H9 (cell line): ENCODE data around the gene FAM180B. TPM values are rescaled to one million over a fixed set of nuclear protein-coding genes. Genes with fewer than 3 reads are reported as not detected.

ENCODE experiments used
- DNase-seq: peaks from one replicate; pipeline ENCODE4 v3.0.0-alpha.2; 2017
- H2AFZ ChIP-seq: one replicate; pipeline ENCODE4 v1.6.1; 2013; ENCODE audit warnings: mild to moderate bottlenecking, low read length, control low read depth, moderate library complexity
- H2AK5ac ChIP-seq: 2 replicates; pipeline ENCODE4 v1.6.1; 2013; ENCODE audit warnings: low read length, control low read depth, mixed read lengths; ENCODE audit not compliant: insufficient read length
- H2BK120ac ChIP-seq: one replicate; pipeline ENCODE4 v1.6.1; 2013; ENCODE audit warnings: low read depth, mild to moderate bottlenecking, low read length, control low read depth, inconsistent platforms; ENCODE audit not compliant: poor library complexity, severe bottlenecking
- H2BK12ac ChIP-seq: 2 replicates; pipeline ENCODE4 v1.6.1; 2013; ENCODE audit warnings: low read length, control low read depth, mixed read lengths, low read depth; ENCODE audit not compliant: insufficient read length
- H2BK15ac ChIP-seq: 2 replicates; pipeline ENCODE4 v1.6.1; 2013; ENCODE audit warnings: low read depth, low read length, control low read depth
- H2BK20ac ChIP-seq: one replicate; pipeline ENCODE4 v1.6.1; 2013; ENCODE audit warnings: low read depth, mild to moderate bottlenecking, low read length, control low read depth, inconsistent platforms; ENCODE audit not compliant: poor library complexity, severe bottlenecking
- H2BK5ac ChIP-seq: 2 replicates; pipeline ENCODE4 v1.6.1; 2013; ENCODE audit warnings: low read length, control low read depth, mixed read lengths; ENCODE audit not compliant: insufficient read length
- H3K14ac ChIP-seq: 2 replicates; pipeline ENCODE4 v1.6.1; 2013; ENCODE audit warnings: low read length, control low read depth; ENCODE audit not compliant: insufficient read depth
- H3K18ac ChIP-seq: 2 replicates; pipeline ENCODE4 v1.6.1; 2013; ENCODE audit warnings: low read depth, mild to moderate bottlenecking, mixed read lengths, low read length, control low read depth; ENCODE audit not compliant: insufficient read length
- H3K23ac ChIP-seq: 2 replicates; pipeline ENCODE4 v1.6.1; 2013; ENCODE audit warnings: low read length, control low read depth, mixed read lengths, low read depth; ENCODE audit not compliant: insufficient read length
- H3K23me2 ChIP-seq: 2 replicates; pipeline ENCODE4 v1.6.1; 2013; ENCODE audit warnings: low read depth, mild to moderate bottlenecking, mixed read lengths, low read length, control low read depth; ENCODE audit not compliant: insufficient read length, poor library complexity, severe bottlenecking
- H3K27ac ChIP-seq: 2 replicates; pipeline ENCODE4 v1.5.1; 2013; ENCODE audit warnings: low read length, control low read depth, mixed read lengths, low read depth; ENCODE audit not compliant: insufficient read length
- H3K27me3 ChIP-seq: 2 replicates; pipeline ENCODE4 v1.6.1; 2013; ENCODE audit warnings: low read length, control low read depth, inconsistent platforms; ENCODE audit not compliant: insufficient read depth
- H3K4ac ChIP-seq: 2 replicates; pipeline ENCODE4 v1.6.1; 2013; ENCODE audit warnings: low read depth, mild to moderate bottlenecking, control low read depth, inconsistent platforms, low read length, moderate library complexity
- H3K4me1 ChIP-seq: 2 replicates; pipeline ENCODE4 v1.6.1; 2013; ENCODE audit warnings: low read length, control low read depth, inconsistent platforms; ENCODE audit not compliant: insufficient read depth
- H3K4me2 ChIP-seq: 2 replicates; pipeline ENCODE4 v1.6.1; 2013; ENCODE audit warnings: low read length, control low read depth, mixed read lengths; ENCODE audit not compliant: insufficient read length, insufficient read depth
- H3K56ac ChIP-seq: 2 replicates; pipeline ENCODE4 v1.6.1; 2013; ENCODE audit warnings: low read depth, mild to moderate bottlenecking, mixed read lengths, low read length, control low read depth; ENCODE audit not compliant: insufficient read length
- H3K79me1 ChIP-seq: 2 replicates; pipeline ENCODE4 v1.6.1; 2013; ENCODE audit warnings: low read depth, mild to moderate bottlenecking, moderate library complexity, low read length, control low read depth, inconsistent platforms; ENCODE audit not compliant: insufficient read depth, poor library complexity, severe bottlenecking
- H3K79me2 ChIP-seq: 2 replicates; pipeline ENCODE4 v1.6.1; 2013; ENCODE audit warnings: low read length, control low read depth, inconsistent platforms; ENCODE audit not compliant: insufficient read depth
- H3K9ac ChIP-seq: 2 replicates; pipeline ENCODE4 v1.6.1; 2013; ENCODE audit warnings: low read length, control low read depth, mixed read lengths; ENCODE audit not compliant: insufficient read length; ENCODE audit errors: extremely low read depth
- H3K9me3 ChIP-seq: one replicate; pipeline ENCODE4 v1.6.1; 2013; ENCODE audit warnings: low read depth, low read length, inconsistent platforms; ENCODE audit not compliant: control insufficient read depth
- H3T11ph ChIP-seq: one replicate; pipeline ENCODE4 v1.6.1; 2013; ENCODE audit warnings: mild to moderate bottlenecking, low read length, control low read depth, inconsistent platforms
- H4K20me1 ChIP-seq: one replicate; pipeline ENCODE4 v1.6.1; 2013; ENCODE audit not compliant: control insufficient read depth, insufficient read length, insufficient read depth
- H4K5ac ChIP-seq: 2 replicates; pipeline ENCODE4 v1.6.1; 2013; ENCODE audit warnings: low read depth, mild to moderate bottlenecking, mixed read lengths, low read length, control low read depth; ENCODE audit not compliant: insufficient read length
- H4K8ac ChIP-seq: replicated peaks from 2 replicates; pipeline ENCODE4 v1.6.1; 2013; ENCODE audit warnings: low read length, control low read depth, mixed read lengths, low read depth; ENCODE audit not compliant: insufficient read length
- H4K91ac ChIP-seq: 2 replicates; pipeline ENCODE4 v1.6.1; 2013; ENCODE audit warnings: low read depth, mild to moderate bottlenecking, moderate library complexity, mixed read lengths, low read length, control low read depth; ENCODE audit not compliant: insufficient read length
- H3K27ac Mint-ChIP-seq, 3 experiments: 2 replicates in 2 of 3; 3 replicates in 1 of 3; pipeline ENCODE4 v1.8.0; 2020 to 2021; ENCODE audit warnings: mixed read lengths in 3 of 3, mild to moderate bottlenecking in 1 of 3, moderate library complexity in 1 of 3
- H3K27me3 Mint-ChIP-seq: 2 replicates; pipeline ENCODE4 v1.8.0; 2021; ENCODE audit warnings: low read depth, mild to moderate bottlenecking, moderate library complexity, mixed read lengths
- H3K36me3 Mint-ChIP-seq, 3 experiments: 2 replicates in 2 of 3; 3 replicates in 1 of 3; pipeline ENCODE4 v1.8.0; 2020 to 2021; ENCODE audit warnings: low read depth in 3 of 3, mixed read lengths in 3 of 3; ENCODE audit not compliant: insufficient read depth in 1 of 3
- H3K4me1 Mint-ChIP-seq, 2 experiments: 2 replicates each; pipeline ENCODE4 v1.8.0; 2020; ENCODE audit warnings: mixed read lengths in 2 of 2
- H3K4me3 Mint-ChIP-seq, 2 experiments: 2 replicates in 1 of 2; 3 replicates in 1 of 2; pipeline ENCODE4 v1.8.0; 2020 to 2021; ENCODE audit warnings: mild to moderate bottlenecking in 2 of 2, mixed read lengths in 2 of 2, moderate library complexity in 1 of 2
- H3K9me3 Mint-ChIP-seq, 2 experiments: 2 replicates in 1 of 2; 3 replicates in 1 of 2; pipeline ENCODE4 v1.8.0; 2020; ENCODE audit warnings: mild to moderate bottlenecking in 2 of 2, mixed read lengths in 2 of 2, moderate library complexity in 1 of 2
- CTCF ChIP-seq: fragments of 200-600 bp; sonication (generic); conservative IDR thresholded peaks from 3 replicates; pipeline ENCODE4 v1.8.0; 2021; ENCODE audit warnings: antibody characterized with exemption, mild to moderate bottlenecking
- WGBS: extraction: QIAGEN DNeasy Blood & Tissue Kit; methylation state at CpG from one replicate; pipeline ENCODE4 v1.1.7; 2013; ENCODE audit warnings: missing lambda C conversion rate, low lambda C conversion rate, mixed read lengths; ENCODE audit not compliant: insufficient read length; ENCODE audit errors: extremely low coverage; 5-methylcytosine and 5-hydroxymethylcytosine counted together
- total RNA-seq: library from RNA; stranded (reverse); gene quantifications from 2 replicates; pipeline ENCODE4 v1.2.1, GENCODE V29; 2021

The FAM180B gene
- total RNA-seq, 1 experiment from 2014 or later = 0.37 TPM

- Mint-ChIP-seq H3K36me3 (peaks cover 3 to 20% (median 11%) of the 10 kb centered on the region in 3 experiments; a peak in 6 of 7 replicates), H3K4me3 (no peak overlapping the region), H3K27ac (peak overlapping the region; percentile 41 to 74 (median 73)), H3K9me3 (no peaks in the 10 kb centered on the region), H3K4me1 (peaks cover 27 to 28% of the 10 kb centered on the region in 2 experiments), H3K27me3 (no peaks in the 10 kb centered on the region)
- H3K18ac ChIP-seq = no peak overlapping the region
- no peak overlapping the region for H4K91ac ChIP-seq
- H3T11ph ChIP-seq = no peak overlapping the region
- H3K4me2 ChIP-seq = no peak overlapping the region
- H4K5ac ChIP-seq = no peak overlapping the region
- no peak overlapping the region for H2BK120ac ChIP-seq
- no peak overlapping the region for H2BK15ac ChIP-seq
- H3K79me2 ChIP-seq = peaks cover 68% of the 10 kb centered on the region; the same call in 1 of the 2 replicates
- no CpG with 5 or more reads among the region's 10 CpGs for WGBS
- H3K23me2 ChIP-seq = no peaks in the 10 kb centered on the region
- no peak overlapping the region for H2BK5ac ChIP-seq
- H4K20me1 ChIP-seq = no peaks in the 10 kb centered on the region
- no peak overlapping the region for H3K23ac ChIP-seq
- H3K4me1 ChIP-seq = peaks cover 4% of the 10 kb centered on the region; the same call in 1 of the 2 replicates
- peaks cover 3% of the 10 kb centered on the region for H3K79me1 ChIP-seq
- H4K8ac ChIP-seq = no peak overlapping the region
- H3K14ac ChIP-seq = no peak overlapping the region
- H3K27ac ChIP-seq = no peak overlapping the region
- H3K9me3 ChIP-seq = no peaks in the 10 kb centered on the region
- H2BK20ac ChIP-seq = no peak overlapping the region
- H2AFZ ChIP-seq = no peak overlapping the region
- no peak overlapping the region for H3K4ac ChIP-seq
- no peak overlapping the region for H2BK12ac ChIP-seq
- no peak for TF ChIP-seq CTCF
- no peak overlapping the region for H3K9ac ChIP-seq
- H2AK5ac ChIP-seq = no peak overlapping the region
- H3K27me3 ChIP-seq = no peaks in the 10 kb centered on the region
- DNase-seq = no peak
- H3K56ac ChIP-seq = no peak overlapping the region
Measured at GRCh38 chr11:47538741-47539565, 47.5 kb upstream of the FAM180B start.
